ENCODE data around the gene FAM228A. TPM values are rescaled to one million over a fixed set of nuclear protein-coding genes. Genes with fewer than 3 reads are reported as not detected.
"Not testable (repeated sequence)": the region's sequence is repeated elsewhere in the genome, so short reads cannot be mapped to it uniquely, and the experiment has no call there.

Gene FAM228A
- total RNA-seq, 1 donor from 2014 or later = not detected

- no peak overlapping the region for H3K27ac ChIP-seq
- no peak overlapping the region for H3K4me2 ChIP-seq
- H4K20me1 ChIP-seq (ENCODE audit: low read depth) = no peaks in the 10 kb centered on the region
- peaks cover 15% of the 10 kb centered on the region for H3K9me3 Mint-ChIP-seq
- no peaks in the 10 kb centered on the region for H3K27me3 ChIP-seq
- no peak overlapping the region for H3K9ac ChIP-seq
- no peaks in the 10 kb centered on the region for H3K36me3 ChIP-seq
- H3K36me3 Mint-ChIP-seq = no peaks in the 10 kb centered on the region
- no peaks in the 10 kb centered on the region for H3K9me3 ChIP-seq (ENCODE audit: low read depth)
- H3K79me2 ChIP-seq (ENCODE audit: low read depth) = no peaks in the 10 kb centered on the region
- peaks cover 5% of the 10 kb centered on the region for H3K4me1 ChIP-seq
- H2AFZ ChIP-seq (replicated peaks) = no peak overlapping the region
- no peak overlapping the region for H3K4me3 ChIP-seq
- TF ChIP-seq EZH2phosphoT487 (IDR thresholded peaks at IDR 0.05) (no peak), EZH2 (IDR thresholded peaks at IDR 0.05) (no peak), CTCF (IDR thresholded peaks at IDR 0.05) (no peak)
- peaks cover 6% of the 10 kb centered on the region for H3K27me3 Mint-ChIP-seq (ENCODE audit: insufficient read depth, low read depth)
- H3K4me1 Mint-ChIP-seq = no peaks in the 10 kb centered on the region
- H3K27ac Mint-ChIP-seq = no peak overlapping the region
- DNase-seq (ENCODE audit: low spot score) = no peak
- no peak overlapping the region for H3K4me3 Mint-ChIP-seq
- no peaks in the 10 kb centered on the region for H3F3A ChIP-seq (ENCODE audit: low read depth)
Observed at GRCh38 chr2:24191156-24191555, 16.3 kb downstream of the FAM228A start.

- Histone ChIP-seq H3K4me3 (no peak overlapping the region), H3K4me1 (peaks cover 5% of the 10 kb centered on the region), H4K20me1 (ENCODE audit: low read depth) (no peaks in the 10 kb centered on the region), H2AFZ (replicated peaks) (no peak overlapping the region), H3K36me3 (no peaks in the 10 kb centered on the region), H3F3A (ENCODE audit: low read depth) (no peaks in the 10 kb centered on the region), H3K9ac (no peak overlapping the region), H3K4me2 (no peak overlapping the region), H3K27me3 (no peaks in the 10 kb centered on the region), H3K79me2 (ENCODE audit: low read depth) (no peaks in the 10 kb centered on the region), H3K9me3 (ENCODE audit: low read depth) (no peaks in the 10 kb centered on the region), H3K27ac (no peak overlapping the region)
- H3K4me3 Mint-ChIP-seq = no peak overlapping the region
- H3K36me3 Mint-ChIP-seq = no peaks in the 10 kb centered on the region
- H3K27ac Mint-ChIP-seq = no peak overlapping the region
- no peak for DNase-seq (ENCODE audit: low spot score)
- H3K27me3 Mint-ChIP-seq (ENCODE audit: insufficient read depth, low read depth) = peaks cover 6% of the 10 kb centered on the region
- H3K9me3 Mint-ChIP-seq = peaks cover 13% of the 10 kb centered on the region
- no peaks in the 10 kb centered on the region for H3K4me1 Mint-ChIP-seq
- TF ChIP-seq EZH2phosphoT487 (IDR thresholded peaks at IDR 0.05) = no peak
- no peak for TF ChIP-seq EZH2 (IDR thresholded peaks at IDR 0.05)
- TF ChIP-seq CTCF (IDR thresholded peaks at IDR 0.05) = no peak
Observed at GRCh38 chr2:24191848-24192247, 17.0 kb downstream of the FAM228A start.

DNA sequence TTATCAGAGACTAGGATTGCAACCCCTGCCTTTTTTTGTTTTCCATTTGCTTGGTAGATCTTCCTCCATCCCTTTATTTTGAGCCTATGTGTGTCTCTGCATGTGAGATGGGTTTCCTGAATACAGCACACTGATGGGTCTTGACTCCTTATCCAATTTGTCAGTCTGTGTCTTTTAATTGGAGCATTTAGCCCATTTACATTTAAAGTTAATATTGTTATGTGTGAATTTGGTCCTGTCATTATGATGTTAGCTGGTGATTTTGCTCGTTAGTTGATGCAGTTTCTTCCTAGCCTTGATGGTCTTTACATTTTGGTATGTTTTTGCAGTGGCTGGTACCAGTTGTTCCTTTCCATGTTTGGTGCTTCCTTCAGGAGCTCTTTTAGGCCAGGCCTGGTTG lies 22.4 kb downstream of the FAM228A start:
- H3K27me3 ChIP-seq; DNase-seq (ENCODE audit: low spot score); H3K9ac ChIP-seq; H3K4me3 Mint-ChIP-seq; H3K4me1 ChIP-seq; H3K79me2 ChIP-seq (ENCODE audit: low read depth); H3K27me3 Mint-ChIP-seq (ENCODE audit: insufficient read depth, low read depth); H3K9me3 Mint-ChIP-seq; H3K9me3 ChIP-seq (ENCODE audit: low read depth); H2AFZ ChIP-seq (replicated peaks); H3K4me1 Mint-ChIP-seq; H3K27ac Mint-ChIP-seq; H3K27ac ChIP-seq; H3K36me3 Mint-ChIP-seq; H3F3A ChIP-seq (ENCODE audit: low read depth); H3K4me2 ChIP-seq; H4K20me1 ChIP-seq (ENCODE audit: low read depth); H3K4me3 ChIP-seq; H3K36me3 ChIP-seq: not testable (repeated sequence)

GRCh38 chr2:24199968-24200590 lies 25.2 kb downstream of the FAM228A start:
- no peak overlapping the region for H2AFZ ChIP-seq (replicated peaks)
- H3K9ac ChIP-seq = no peak overlapping the region
- no peak overlapping the region for H3K4me3 ChIP-seq
- H3F3A ChIP-seq (ENCODE audit: low read depth) = no peaks in the 10 kb centered on the region
- no peaks in the 10 kb centered on the region for H3K36me3 Mint-ChIP-seq
- peaks cover 5% of the 10 kb centered on the region for H3K27me3 Mint-ChIP-seq (ENCODE audit: insufficient read depth, low read depth)
- no peaks in the 10 kb centered on the region for H3K9me3 ChIP-seq (ENCODE audit: low read depth)
- no peak overlapping the region for H3K27ac ChIP-seq
- no peak for DNase-seq (ENCODE audit: low spot score)
- no peaks in the 10 kb centered on the region for H3K79me2 ChIP-seq (ENCODE audit: low read depth)
- H3K4me2 ChIP-seq = no peak overlapping the region
- peaks cover 12% of the 10 kb centered on the region for H3K4me1 ChIP-seq
- no peak for TF ChIP-seq CTCF (IDR thresholded peaks at IDR 0.05)
- TF ChIP-seq EZH2 (IDR thresholded peaks at IDR 0.05) = no peak
- TF ChIP-seq EZH2phosphoT487 (IDR thresholded peaks at IDR 0.05) = no peak
- H4K20me1 ChIP-seq (ENCODE audit: low read depth) = no peaks in the 10 kb centered on the region
- H3K27me3 ChIP-seq = no peaks in the 10 kb centered on the region
- H3K9me3 Mint-ChIP-seq = no peaks in the 10 kb centered on the region
- no peak overlapping the region for H3K4me3 Mint-ChIP-seq
- H3K27ac Mint-ChIP-seq = no peak overlapping the region
- H3K4me1 Mint-ChIP-seq = peaks cover 17% of the 10 kb centered on the region
- no peaks in the 10 kb centered on the region for H3K36me3 ChIP-seq
